ENCODE results near the gene SYS1.

- peak; percentile 39; the same call in 1 of the 2 replicates for TF ChIP-seq POLR2AphosphoS5 (IDR thresholded peaks at IDR 0.05; ENCODE audit: low read depth, low read length)
- TF ChIP-seq CTCF (IDR thresholded peaks at IDR 0.05) = peak; percentile 97
- TF ChIP-seq REST (IDR thresholded peaks at IDR 0.05; ENCODE audit: insufficient read depth in 1 of 2, low read depth in 2 of 2, low read length in 1 of 2) = no peak
- no peak for TF ChIP-seq SIN3A (IDR thresholded peaks at IDR 0.05; ENCODE audit: borderline replicate concordance, insufficient read depth, low read depth, low read length)
- no peak for TF ChIP-seq TCF7L2 (IDR thresholded peaks at IDR 0.05; ENCODE audit: low read depth, low read length)
These were observed 10.6 kb downstream of the SYS1 start for GRCh38 chr20:45373353-45374100.
